Smooth muscle cell (in vitro differentiated cells): ENCODE results near the gene ATP8B1. TPM values are rescaled to one million over a fixed set of nuclear protein-coding genes. Genes with fewer than 3 reads are reported as not detected.

Experiments
- DNase-seq: peaks from one replicate; lab custom pipeline; 2025; ENCODE audit not compliant: unreplicated experiment; lab: John Stamatoyannopoulos, UW
- H2AFZ ChIP-seq: fragments of 200-600 bp; sonication (generic); 2 replicates; pipeline ENCODE4 v1.6.0; 2016; ENCODE audit warnings: antibody characterized with exemption, low read depth, mild to moderate bottlenecking
- H3F3A ChIP-seq: fragments of 200-600 bp; sonication (generic); 2 replicates; pipeline ENCODE4 v1.6.0; 2017; ENCODE audit warnings: antibody characterized with exemption, low read depth
- H3K27ac ChIP-seq: fragments of 200-600 bp; sonication (generic); 2 replicates; pipeline ENCODE4 v1.5.1; 2016; ENCODE audit warnings: low read depth, mild to moderate bottlenecking
- H3K27me3 ChIP-seq: fragments of 200-600 bp; sonication (generic); 2 replicates; pipeline ENCODE4 v1.6.1; 2016; ENCODE audit warnings: low read depth, mild to moderate bottlenecking
- H3K36me3 ChIP-seq: fragments of 200-600 bp; sonication (generic); 2 replicates; pipeline ENCODE4 v1.5.1; 2016; ENCODE audit warnings: low read depth
- H3K4me1 ChIP-seq: fragments of 200-600 bp; sonication (generic); 2 replicates; pipeline ENCODE4 v1.5.1; 2016; ENCODE audit warnings: low read depth
- H3K4me2 ChIP-seq: fragments of 200-600 bp; sonication (generic); 2 replicates; pipeline ENCODE4 v1.6.0; 2016; ENCODE audit warnings: mild to moderate bottlenecking
- H3K4me3 ChIP-seq: fragments of 200-600 bp; sonication (generic); 2 replicates; pipeline ENCODE4 v1.5.1; 2016; ENCODE audit warnings: mild to moderate bottlenecking
- H3K79me2 ChIP-seq: fragments of 200-600 bp; sonication (generic); 2 replicates; pipeline ENCODE4 v1.6.0; 2016; ENCODE audit warnings: low read depth, mild to moderate bottlenecking
- H3K9ac ChIP-seq: fragments of 200-600 bp; sonication (generic); 2 replicates; pipeline ENCODE4 v1.6.0; 2016; ENCODE audit warnings: low read depth
- H3K9me3 ChIP-seq: fragments of 200-600 bp; sonication (generic); replicated peaks from 2 replicates; pipeline ENCODE4 v1.5.1; 2016; ENCODE audit warnings: low read depth
- H4K20me1 ChIP-seq: fragments of 200-600 bp; sonication (generic); 2 replicates; pipeline ENCODE4 v1.6.0; 2016; ENCODE audit warnings: low read depth
- CTCF ChIP-seq: fragments of 200-600 bp; sonication (generic); IDR thresholded peaks from 2 replicates; pipeline ENCODE4 v1.5.1; 2017; ENCODE audit warnings: borderline replicate concordance, mild to moderate bottlenecking, antibody characterized with exemption; ENCODE audit not compliant: insufficient read depth, poor library complexity, severe bottlenecking
- WGBS: methylation state at CpG from one replicate; pipeline ENCODE4 v1.1.7; 2016; ENCODE audit warnings: low lambda C conversion rate; 5-methylcytosine and 5-hydroxymethylcytosine counted together
- polyA plus RNA-seq: library from polyadenylated mRNA; unstranded; fragments of >200 nt; fragmentation: Nextera tagmentation; extraction: Ambion mirVana; gene quantifications from 2 replicates; pipeline ENCODE4 v1.2.1, GENCODE V29; 2016
- total RNA-seq: library from RNA; depleted of rRNA; stranded (reverse); fragments of >200 nt; gene quantifications from 2 replicates; pipeline ENCODE4 v1.2.3, GENCODE V29; 2014

Gene ATP8B1
- total and polyA plus RNA-seq, 2 experiments from 2014 or later, result 1.1 to 6.1 TPM

DNA sequence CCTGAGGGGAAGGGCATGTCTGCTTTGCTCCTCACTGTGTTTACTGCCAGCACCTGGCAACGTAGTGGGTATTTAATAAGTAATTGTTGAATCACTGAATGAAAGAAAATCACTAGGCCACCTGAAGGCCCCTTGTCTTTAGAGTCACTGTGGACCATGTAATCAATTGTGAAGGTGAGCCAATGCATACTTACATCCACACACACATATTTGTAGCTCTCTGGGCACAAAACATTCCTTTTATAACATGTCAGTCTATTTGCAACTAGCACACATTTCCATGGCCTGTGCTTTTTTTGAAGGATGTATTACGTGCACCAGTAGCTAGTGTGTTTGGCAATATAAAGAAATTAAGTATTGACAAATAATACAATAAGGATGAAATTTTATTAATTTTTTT lies 11.2 kb downstream of the ATP8B1 start:
- H3K4me1 ChIP-seq, result peaks cover 3% of the 10 kb centered on the region
- no peak overlapping the region for H3K27ac ChIP-seq
- no peaks in the 10 kb centered on the region for H4K20me1 ChIP-seq
- H3K4me2 ChIP-seq, result no peak overlapping the region
- no peak for DNase-seq
- H3K36me3 ChIP-seq, result no peaks in the 10 kb centered on the region
- H3K79me2 ChIP-seq, result no peaks in the 10 kb centered on the region
- H3K9me3 ChIP-seq, result no peaks in the 10 kb centered on the region
- H2AFZ ChIP-seq, result no peak overlapping the region
- peaks cover 7% of the 10 kb centered on the region for H3F3A ChIP-seq
- H3K9ac ChIP-seq, result no peak overlapping the region
- H3K4me3 ChIP-seq, result no peak overlapping the region
- no peak for TF ChIP-seq CTCF
- H3K27me3 ChIP-seq, result peaks cover 7% of the 10 kb centered on the region
- WGBS, result 89% methylated on average over 2 of the region's 2 CpGs

DNA sequence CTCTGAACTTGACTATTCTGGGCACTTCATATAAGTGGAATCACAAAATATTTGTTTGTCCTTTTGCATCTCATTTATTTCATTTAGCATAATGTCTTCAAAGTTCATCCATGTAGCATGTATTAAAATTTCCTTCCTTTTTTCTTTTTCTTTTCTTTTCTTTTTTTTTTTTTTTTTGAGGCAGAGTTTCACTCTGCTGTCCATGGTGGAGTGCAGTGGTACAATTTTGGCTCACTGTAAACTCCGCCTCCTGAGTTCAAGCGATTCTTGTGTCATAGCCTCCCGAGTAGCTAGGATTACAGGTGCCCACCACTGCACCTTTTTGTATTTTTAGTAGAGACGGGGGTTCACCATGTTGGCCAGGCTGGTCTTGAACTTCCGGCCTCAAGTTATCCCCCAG lies 11.9 kb downstream of the ATP8B1 start:
- Histone ChIP-seq H3K79me2 (no peaks in the 10 kb centered on the region), H3K4me2 (no peak overlapping the region), H3K9ac (no peak overlapping the region), H3K4me3 (no peak overlapping the region), H2AFZ (no peak overlapping the region), H3K27me3 (peaks cover 1% of the 10 kb centered on the region), H3K9me3 (no peaks in the 10 kb centered on the region), H4K20me1 (no peaks in the 10 kb centered on the region), H3K27ac (no peak overlapping the region), H3K4me1 (peaks cover 3% of the 10 kb centered on the region), H3K36me3 (no peaks in the 10 kb centered on the region), H3F3A (peaks cover 7% of the 10 kb centered on the region)
- TF ChIP-seq CTCF, result no peak
- no peak for DNase-seq
- 94% methylated on average over 5 of the region's 5 CpGs for WGBS

GRCh38 chr18:57790316-57790715 lies 12.8 kb downstream of the ATP8B1 start:
- peaks cover 7% of the 10 kb centered on the region for H3F3A ChIP-seq
- H3K9me3 ChIP-seq, result no peaks in the 10 kb centered on the region
- H3K9ac ChIP-seq, result no peak overlapping the region
- no peak overlapping the region for H3K4me3 ChIP-seq
- no peak overlapping the region for H2AFZ ChIP-seq
- 100% methylated on average over 3 of the region's 4 CpGs for WGBS
- peaks cover 3% of the 10 kb centered on the region for H3K4me1 ChIP-seq
- H3K36me3 ChIP-seq, result no peaks in the 10 kb centered on the region
- H3K4me2 ChIP-seq, result no peak overlapping the region
- no peak for DNase-seq
- H4K20me1 ChIP-seq, result no peaks in the 10 kb centered on the region
- TF ChIP-seq CTCF, result no peak
- no peak overlapping the region for H3K27ac ChIP-seq
- no peaks in the 10 kb centered on the region for H3K27me3 ChIP-seq
- H3K79me2 ChIP-seq, result no peaks in the 10 kb centered on the region

DNA sequence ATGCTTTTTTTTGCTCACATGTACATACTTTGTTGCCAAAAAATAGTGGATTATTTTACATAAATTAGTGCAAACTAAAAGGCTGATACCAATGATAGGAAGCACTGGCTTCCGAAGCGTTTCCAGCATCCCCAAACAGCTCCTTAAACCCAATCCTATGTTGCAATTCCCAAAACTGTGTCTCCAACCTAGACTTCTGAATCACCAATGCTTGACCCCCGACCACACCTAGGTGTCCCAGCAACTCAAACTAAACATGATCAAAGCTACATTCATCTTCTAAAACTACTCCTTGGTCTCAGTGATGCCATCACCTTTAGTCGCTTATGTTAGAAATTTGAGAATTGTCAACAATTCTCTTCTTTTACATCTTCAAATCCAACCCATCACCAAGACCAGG lies 13.4 kb downstream of the ATP8B1 start:
- Histone ChIP-seq H3K9ac (no peak overlapping the region), H2AFZ (no peak overlapping the region), H3K4me2 (no peak overlapping the region), H3K9me3 (no peaks in the 10 kb centered on the region), H3F3A (peaks cover 7% of the 10 kb centered on the region), H3K4me3 (no peak overlapping the region), H3K27me3 (no peaks in the 10 kb centered on the region), H3K27ac (no peak overlapping the region), H3K4me1 (peaks cover 3% of the 10 kb centered on the region), H4K20me1 (no peaks in the 10 kb centered on the region), H3K36me3 (no peaks in the 10 kb centered on the region), H3K79me2 (no peaks in the 10 kb centered on the region)
- WGBS, result 100% methylated on average over 4 of the region's 4 CpGs
- DNase-seq, result no peak
- TF ChIP-seq CTCF, result no peak
